ENCODE data around the gene BAHD1.

The BAHD1 gene

GRCh38 chr15:40463886-40464545 is 23.3 kb downstream of the BAHD1 start:
- Histone ChIP-seq H3K79me2 (ENCODE audit: insufficient read depth, low read depth) (no peaks in the 10 kb centered on the region), H3K4me2 (no peak overlapping the region), H3K4me3 (IDR thresholded peaks at IDR 0.05; ENCODE audit: insufficient read depth, low read depth, low read length) (no peak overlapping the region), H3K4me1 (ENCODE audit: low read depth, poor library complexity, severe bottlenecking) (peaks cover 26% of the 10 kb centered on the region), H3K9ac (no peak overlapping the region), H2AFZ (ENCODE audit: low read depth) (no peak overlapping the region), H3K36me3 (ENCODE audit: insufficient read depth) (no peaks in the 10 kb centered on the region; the same call in 1 of the 2 replicates), H4K20me1 (ENCODE audit: insufficient read depth) (no peaks in the 10 kb centered on the region), H3K27ac (no peak overlapping the region), H3K27me3 (ENCODE audit: insufficient read depth, low read depth) (no peaks in the 10 kb centered on the region)
- no peak for TF ChIP-seq CTCF (conservative IDR thresholded peaks at IDR 0.05; ENCODE audit: low read depth, low read length)

- H3K4me3 ChIP-seq (IDR thresholded peaks at IDR 0.05; ENCODE audit: insufficient read depth, low read depth, low read length), result no peak overlapping the region
- no peaks in the 10 kb centered on the region for H3K79me2 ChIP-seq (ENCODE audit: insufficient read depth, low read depth)
- H3K9ac ChIP-seq, result no peak overlapping the region
- no peak overlapping the region for H3K27ac ChIP-seq
- peaks cover 26% of the 10 kb centered on the region for H3K4me1 ChIP-seq (ENCODE audit: low read depth, poor library complexity, severe bottlenecking)
- no peaks in the 10 kb centered on the region; the same call in 1 of the 2 replicates for H3K36me3 ChIP-seq (ENCODE audit: insufficient read depth)
- H2AFZ ChIP-seq (ENCODE audit: low read depth), result no peak overlapping the region
- TF ChIP-seq CTCF (conservative IDR thresholded peaks at IDR 0.05; ENCODE audit: low read depth, low read length), result no peak
- H3K27me3 ChIP-seq (ENCODE audit: insufficient read depth, low read depth), result no peaks in the 10 kb centered on the region
- no peak overlapping the region for H3K4me2 ChIP-seq
- no peaks in the 10 kb centered on the region for H4K20me1 ChIP-seq (ENCODE audit: insufficient read depth)
Observed at GRCh38 chr15:40464595-40465185, 23.9 kb downstream of the BAHD1 start.

DNA sequence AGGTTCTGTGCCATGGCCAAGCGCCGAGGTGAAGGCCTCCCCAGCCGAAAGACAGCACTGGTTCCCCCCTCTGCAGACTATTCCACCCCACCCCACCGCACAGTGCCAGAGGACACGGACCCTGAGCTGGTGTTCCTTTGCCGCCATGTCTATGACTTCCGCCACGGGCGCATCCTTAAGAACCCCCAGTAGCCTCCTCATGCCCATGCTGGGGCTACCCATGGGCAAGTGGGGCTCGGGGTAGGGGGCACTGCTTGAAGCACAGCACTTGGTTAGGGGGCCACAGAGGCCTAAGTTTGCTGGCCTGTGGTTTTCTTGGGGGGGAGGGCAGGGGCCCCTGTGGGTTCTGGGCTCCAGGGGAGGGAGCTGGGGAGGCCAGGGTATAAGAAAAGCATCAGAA is 25.2 kb downstream of the BAHD1 start:
- no peak for TF ChIP-seq CTCF (conservative IDR thresholded peaks at IDR 0.05; ENCODE audit: low read depth, low read length)
- H3K4me2 ChIP-seq, result no peak overlapping the region
- H2AFZ ChIP-seq (ENCODE audit: low read depth), result no peak overlapping the region
- H3K36me3 ChIP-seq (ENCODE audit: insufficient read depth), result no peaks in the 10 kb centered on the region; the same call in 1 of the 2 replicates
- H3K4me1 ChIP-seq (ENCODE audit: low read depth, poor library complexity, severe bottlenecking), result peaks cover 30% of the 10 kb centered on the region
- no peaks in the 10 kb centered on the region for H4K20me1 ChIP-seq (ENCODE audit: insufficient read depth)
- no peaks in the 10 kb centered on the region for H3K79me2 ChIP-seq (ENCODE audit: insufficient read depth, low read depth)
- H3K27me3 ChIP-seq (ENCODE audit: insufficient read depth, low read depth), result no peaks in the 10 kb centered on the region
- H3K9ac ChIP-seq, result no peak overlapping the region
- no peak overlapping the region for H3K4me3 ChIP-seq (IDR thresholded peaks at IDR 0.05; ENCODE audit: insufficient read depth, low read depth, low read length)
- H3K27ac ChIP-seq, result no peak overlapping the region

- H3K4me1 ChIP-seq (ENCODE audit: low read depth, poor library complexity, severe bottlenecking), result peaks cover 30% of the 10 kb centered on the region
- H3K27me3 ChIP-seq (ENCODE audit: insufficient read depth, low read depth), result no peaks in the 10 kb centered on the region
- no peak overlapping the region for H3K27ac ChIP-seq
- no peaks in the 10 kb centered on the region for H3K79me2 ChIP-seq (ENCODE audit: insufficient read depth, low read depth)
- H2AFZ ChIP-seq (ENCODE audit: low read depth), result no peak overlapping the region
- TF ChIP-seq CTCF (conservative IDR thresholded peaks at IDR 0.05; ENCODE audit: low read depth, low read length), result no peak
- no peaks in the 10 kb centered on the region; the same call in 1 of the 2 replicates for H3K36me3 ChIP-seq (ENCODE audit: insufficient read depth)
- no peak overlapping the region for H3K4me2 ChIP-seq
- no peak overlapping the region for H3K4me3 ChIP-seq (IDR thresholded peaks at IDR 0.05; ENCODE audit: insufficient read depth, low read depth, low read length)
- H4K20me1 ChIP-seq (ENCODE audit: insufficient read depth), result no peaks in the 10 kb centered on the region
- H3K9ac ChIP-seq, result no peak overlapping the region
Observed at GRCh38 chr15:40466426-40467260, 25.9 kb downstream of the BAHD1 start.
